Cardiac muscle cell (in vitro differentiated cells and primary cell): ENCODE measurements around the gene SDK2. TPM values are rescaled to one million over a fixed set of nuclear protein-coding genes. Genes with fewer than 3 reads are reported as not detected.

Source experiments
- DNase-seq, 2 donors: peaks; one replicate each; pipeline versions ENCODE4 v3.0.0 to v3.0.0-alpha.2; 2010 to 2017; ENCODE audit warnings: low read depth in 1 of 2, low spot score in 1 of 2
- H3K27ac ChIP-seq: fragments of 200-600 bp; sonication (generic); 2 replicates; pipeline ENCODE4 v1.5.1; 2016
- H3K27me3 ChIP-seq: fragments of 200-600 bp; sonication (generic); 2 replicates; pipeline ENCODE4 v1.6.0; 2016; ENCODE audit warnings: control low read depth
- H3K36me3 ChIP-seq: fragments of 200-600 bp; sonication (generic); 2 replicates; pipeline ENCODE4 v1.5.1; 2016; ENCODE audit warnings: control low read depth
- H3K4me1 ChIP-seq: fragments of 200-600 bp; sonication (generic); 2 replicates; pipeline ENCODE4 v1.8.1; 2017; ENCODE audit warnings: low read depth, mild to moderate bottlenecking, mixed run types
- H3K4me3 ChIP-seq: fragments of 200-600 bp; sonication (generic); 2 replicates; pipeline ENCODE4 v1.5.1; 2016; ENCODE audit warnings: mild to moderate bottlenecking
- H3K9me3 ChIP-seq: fragments of 200-600 bp; sonication (generic); 2 replicates; pipeline ENCODE4 v1.5.1; 2017; ENCODE audit warnings: low read depth, mild to moderate bottlenecking, control low read depth
- CTCF ChIP-seq: IDR thresholded peaks from 2 replicates; pipeline ENCODE4 v1.5.1; 2012; ENCODE audit warnings: low read depth, mild to moderate bottlenecking, low read length
- polyA plus RNA-seq: library from polyadenylated mRNA; unstranded; fragments of >200 nt; fragmentation: Nextera tagmentation; extraction: Ambion mirVana; gene quantifications from 2 replicates; pipeline ENCODE4 v1.2.1, GENCODE V29; 2016
- total RNA-seq: library from RNA; depleted of rRNA; stranded (reverse); fragments of >200 nt; gene quantifications from 2 replicates; pipeline ENCODE4 v1.2.3, GENCODE V29; 2016

Gene SDK2
- total and polyA plus RNA-seq, 2 experiments from 2014 or later = 11.8 to 46.8 TPM

GRCh38 chr17:73605444-73605843, 38.8 kb downstream of the SDK2 start:
- Histone ChIP-seq H3K4me1 (peaks cover 23% of the 10 kb centered on the region), H3K27ac (no peak overlapping the region), H3K36me3 (no peaks in the 10 kb centered on the region), H3K27me3 (no peaks in the 10 kb centered on the region), H3K4me3 (no peak overlapping the region), H3K9me3 (no peaks in the 10 kb centered on the region)
- TF ChIP-seq CTCF = no peak
- DNase-seq = no peak

- H3K27me3 ChIP-seq = no peaks in the 10 kb centered on the region
- H3K9me3 ChIP-seq = no peaks in the 10 kb centered on the region
- peaks cover 16% of the 10 kb centered on the region for H3K4me1 ChIP-seq
- H3K4me3 ChIP-seq = no peak overlapping the region
- DNase-seq = no peak
- H3K27ac ChIP-seq = peak overlapping the region; percentile 21
- no peaks in the 10 kb centered on the region for H3K36me3 ChIP-seq
- no peak for TF ChIP-seq CTCF
These were observed 39.8 kb downstream of the SDK2 start for GRCh38 chr17:73604476-73604875.

GRCh38 chr17:73603971-73604370, 40.3 kb downstream of the SDK2 start:
- TF ChIP-seq CTCF = no peak
- H3K27me3 ChIP-seq = no peaks in the 10 kb centered on the region
- H3K27ac ChIP-seq = peak overlapping the region; percentile 21

GRCh38 chr17:73600103-73600871, 44.0 kb downstream of the SDK2 start:
- peak overlapping the region; percentile 34 for H3K27ac ChIP-seq
- no peak for TF ChIP-seq CTCF
- peak; percentile 13 to 27 for DNase-seq
- H3K9me3 ChIP-seq = no peaks in the 10 kb centered on the region
- H3K4me3 ChIP-seq = no peak overlapping the region
- H3K27me3 ChIP-seq = no peaks in the 10 kb centered on the region
- H3K4me1 ChIP-seq = peaks cover 13% of the 10 kb centered on the region
- no peaks in the 10 kb centered on the region for H3K36me3 ChIP-seq

More at GRCh38 chr17:73603971-73604370, 40.3 kb downstream of the SDK2 start:
- no peak for DNase-seq
- no peaks in the 10 kb centered on the region for H3K36me3 ChIP-seq
- H3K4me3 ChIP-seq = no peak overlapping the region
- peaks cover 13% of the 10 kb centered on the region for H3K4me1 ChIP-seq
- no peaks in the 10 kb centered on the region for H3K9me3 ChIP-seq

- Histone ChIP-seq H3K4me3 (no peak overlapping the region), H3K36me3 (no peaks in the 10 kb centered on the region), H3K4me1 (peaks cover 13% of the 10 kb centered on the region), H3K9me3 (no peaks in the 10 kb centered on the region), H3K27ac (peak overlapping the region; percentile 34), H3K27me3 (no peaks in the 10 kb centered on the region)
- no peak for DNase-seq
- TF ChIP-seq CTCF = no peak
These were observed 44.6 kb downstream of the SDK2 start for GRCh38 chr17:73599599-73599998.
